CD4-positive, alpha-beta T cell treated with Interleukin-10 for 1 hour (primary cell): ENCODE measurements around the gene BHMT2.

Experiments
- DNase-seq: peaks from one replicate; pipeline ENCODE4 v3.0.0-alpha.2; 2020

Gene BHMT2

GRCh38 chr5:79130781-79131180 is 61.2 kb downstream of the BHMT2 start:
- DNase-seq, result no peak

GRCh38 chr5:79133121-79133656 is 63.6 kb downstream of the BHMT2 start:
- peak; percentile 43 for DNase-seq

- DNase-seq, result peak; percentile 66
These were observed 64.3 kb downstream of the BHMT2 start for GRCh38 chr5:79133657-79134451.

- DNase-seq, result no peak
These were observed 66.4 kb downstream of the BHMT2 start for GRCh38 chr5:79135790-79136553.

- no peak for DNase-seq
These were observed 67.1 kb downstream of the BHMT2 start for GRCh38 chr5:79136618-79137017.
